Ascending aorta (tissue), 2 donors: ENCODE measurements around the gene MFAP2. TPM values are rescaled to one million over a fixed set of nuclear protein-coding genes. Genes with fewer than 3 reads are reported as not detected.

Source experiments
- DNase-seq, 2 donors: peaks; one replicate each; pipeline ENCODE4 v3.0.0-alpha.2; 2019; ENCODE audit warnings: low spot score in 2 of 2
- H3K27ac ChIP-seq, 2 donors: fragments of 200-600 bp; sonication (generic); one replicate each; pipeline ENCODE4 v1.5.1; 2016 to 2017; ENCODE audit warnings: mild to moderate bottlenecking in 1 of 2
- H3K27me3 ChIP-seq: fragments of 200-600 bp; sonication (generic); one replicate; pipeline ENCODE4 v1.5.1; 2017
- H3K36me3 ChIP-seq, 2 donors: fragments of 200-600 bp; sonication (generic); one replicate each; pipeline ENCODE4 v1.5.1; 2016
- H3K4me1 ChIP-seq, 2 donors: fragments of 200-600 bp; sonication (generic); one replicate each; pipeline ENCODE4 v1.5.1; 2016 to 2017; ENCODE audit warnings: mild to moderate bottlenecking in 1 of 2
- H3K4me3 ChIP-seq, 2 donors: fragments of 200-600 bp; sonication (generic); one replicate each; pipeline ENCODE4 v1.5.1; 2016 to 2017; ENCODE audit warnings: mild to moderate bottlenecking in 1 of 2
- H3K9me3 ChIP-seq, 2 donors: fragments of 200-600 bp; sonication (generic); one replicate each; pipeline ENCODE4 v1.5.1; 2016
- intact Hi-C: fragments of 100-400 bp; cut with DNase I; formaldehyde crosslinking; loops from one replicate; pipeline ENCODE4 v1.15.1; 2023
- total RNA-seq: library from RNA; depleted of rRNA; stranded (reverse); fragments of >200 nt; gene quantifications from one replicate; pipeline ENCODE4 v1.1.0, GENCODE V29; 2016
- TF ChIP-seq, protein P1 (sequence below), 3 experiments: fragments of 200-600 bp in 2 of 3; fragments of 450-650 bp in 1 of 3; sonication (generic) in 2 of 3; IDR thresholded peaks; one replicate each; pipeline ENCODE4 v1.5.1; 2016 to 2019; ENCODE audit warnings: antibody characterized with exemption in 3 of 3, mild to moderate bottlenecking in 1 of 3, moderate library complexity in 1 of 3

The MFAP2 gene
- total RNA-seq, 1 donor from 2014 or later = 26.3 TPM

- no peaks in the 10 kb centered on the region for H3K27me3 ChIP-seq
- intact Hi-C loops = loop anchor here (2.0 kb wide), 1 partner anchor 40 kb away; no protein-coding TSS in a partner anchor
- TF ChIP-seq, protein P1, sequence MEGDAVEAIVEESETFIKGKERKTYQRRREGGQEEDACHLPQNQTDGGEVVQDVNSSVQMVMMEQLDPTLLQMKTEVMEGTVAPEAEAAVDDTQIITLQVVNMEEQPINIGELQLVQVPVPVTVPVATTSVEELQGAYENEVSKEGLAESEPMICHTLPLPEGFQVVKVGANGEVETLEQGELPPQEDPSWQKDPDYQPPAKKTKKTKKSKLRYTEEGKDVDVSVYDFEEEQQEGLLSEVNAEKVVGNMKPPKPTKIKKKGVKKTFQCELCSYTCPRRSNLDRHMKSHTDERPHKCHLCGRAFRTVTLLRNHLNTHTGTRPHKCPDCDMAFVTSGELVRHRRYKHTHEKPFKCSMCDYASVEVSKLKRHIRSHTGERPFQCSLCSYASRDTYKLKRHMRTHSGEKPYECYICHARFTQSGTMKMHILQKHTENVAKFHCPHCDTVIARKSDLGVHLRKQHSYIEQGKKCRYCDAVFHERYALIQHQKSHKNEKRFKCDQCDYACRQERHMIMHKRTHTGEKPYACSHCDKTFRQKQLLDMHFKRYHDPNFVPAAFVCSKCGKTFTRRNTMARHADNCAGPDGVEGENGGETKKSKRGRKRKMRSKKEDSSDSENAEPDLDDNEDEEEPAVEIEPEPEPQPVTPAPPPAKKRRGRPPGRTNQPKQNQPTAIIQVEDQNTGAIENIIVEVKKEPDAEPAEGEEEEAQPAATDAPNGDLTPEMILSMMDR (IDR thresholded peaks at IDR 0.05) = no peak
- peaks cover 2 to 4% of the 10 kb centered on the region in 2 donors for H3K36me3 ChIP-seq
- peaks cover 13 to 14% of the 10 kb centered on the region in 2 donors for H3K4me1 ChIP-seq
- H3K27ac ChIP-seq = no peak overlapping the region
- DNase-seq = no peak
- no peak overlapping the region for H3K4me3 ChIP-seq
- no peaks in the 10 kb centered on the region for H3K9me3 ChIP-seq
These were observed 32.5 kb upstream of the MFAP2 start for GRCh38 chr1:17012775-17013490.

- no peak within 1 kb of the TSS for H3K27ac ChIP-seq
- no peaks in the 10 kb centered on the region for H3K36me3 ChIP-seq
- H3K9me3 ChIP-seq = no peaks in the 10 kb centered on the region
- intact Hi-C loops = loop anchor here (1.0 to 2.0 kb wide), 2 partner anchors 41 to 48 kb away; no protein-coding TSS in a partner anchor
- no peaks in the 10 kb centered on the region for H3K27me3 ChIP-seq
- TF ChIP-seq, protein P1 (IDR thresholded peaks at IDR 0.05) = no peak
- DNase-seq = peak; percentile 33 to 87
- peaks cover 13 to 14% of the 10 kb centered on the region in 2 donors for H3K4me1 ChIP-seq
- peak within 1 kb of the TSS; percentile 84 to 90 for H3K4me3 ChIP-seq
These were observed 31.3 kb upstream of the MFAP2 start, which contains the start of gene ATP13A2 for GRCh38 chr1:17011439-17012307. Gene ATP13A2, minus strand, starts transcription at chr1:17011928. Its CDS starts 190 bp downstream, at chr1:17011738.

DNA sequence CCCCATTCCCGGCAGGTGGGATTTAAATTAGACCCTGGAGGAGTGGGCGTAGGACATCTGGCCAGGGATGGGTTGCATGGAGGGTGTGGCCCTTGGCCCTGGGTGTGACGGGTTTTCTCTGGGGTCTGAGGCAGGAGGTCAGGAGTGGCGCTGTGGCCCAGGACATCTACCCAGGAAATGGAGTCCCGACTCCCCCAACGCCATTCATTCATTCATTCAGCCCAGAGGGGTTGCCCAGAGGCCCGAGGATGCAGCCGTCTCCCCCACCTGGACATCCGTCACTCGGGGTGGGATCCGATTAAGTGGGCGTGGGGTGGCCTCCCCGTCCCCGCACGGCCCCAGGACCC, 30.6 kb upstream of the MFAP2 start:
- TF ChIP-seq, protein P1 (IDR thresholded peaks at IDR 0.05) = no peak
- no peaks in the 10 kb centered on the region for H3K27me3 ChIP-seq
- no peaks in the 10 kb centered on the region for H3K9me3 ChIP-seq
- H3K4me3 ChIP-seq = peak overlapping the region; percentile 84 to 90
- peaks cover 13 to 14% of the 10 kb centered on the region in 2 donors for H3K4me1 ChIP-seq
- H3K27ac ChIP-seq = no peak overlapping the region
- intact Hi-C loops = loop anchor here (1.0 kb wide), 1 partner anchor 48 kb away; no protein-coding TSS in a partner anchor
- H3K36me3 ChIP-seq = no peaks in the 10 kb centered on the region
- DNase-seq = no peak

DNA sequence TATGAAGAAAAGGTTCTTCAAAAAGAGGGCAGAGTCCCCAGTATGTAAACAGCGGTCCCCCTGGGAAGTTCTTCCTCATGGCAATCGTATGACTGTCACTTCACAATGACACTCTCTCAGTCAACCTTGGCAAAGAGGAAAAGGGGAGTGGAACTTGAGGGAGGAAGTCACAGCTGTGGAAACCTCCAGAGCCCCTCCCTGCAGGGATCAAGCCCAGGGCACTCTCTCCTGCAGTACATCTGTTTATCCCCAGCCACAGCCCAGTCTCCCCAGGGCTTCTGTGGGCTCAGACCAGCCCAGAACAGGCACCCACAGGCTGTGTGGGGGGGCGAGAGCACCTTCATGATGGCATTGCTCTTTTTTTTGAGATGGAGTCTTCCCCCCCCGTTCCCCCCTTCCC, 29.3 kb upstream of the MFAP2 start:
- H3K9me3 ChIP-seq = no peaks in the 10 kb centered on the region
- peaks cover 8 to 10% of the 10 kb centered on the region in 2 donors for H3K36me3 ChIP-seq
- no peak overlapping the region for H3K27ac ChIP-seq
- TF ChIP-seq, protein P1 (IDR thresholded peaks at IDR 0.05) = no peak
- DNase-seq = no peak
- peaks cover 13 to 14% of the 10 kb centered on the region in 2 donors for H3K4me1 ChIP-seq
- intact Hi-C loops = no loop called here
- H3K27me3 ChIP-seq = no peaks in the 10 kb centered on the region
- no peak overlapping the region for H3K4me3 ChIP-seq

- H3K27ac ChIP-seq = no peak overlapping the region
- H3K4me3 ChIP-seq = no peak overlapping the region
- TF ChIP-seq, protein P1 (IDR thresholded peaks at IDR 0.05) = no peak
- H3K9me3 ChIP-seq = no peaks in the 10 kb centered on the region
- intact Hi-C loops = no loop called here
- peaks cover 16 to 23% of the 10 kb centered on the region in 2 donors for H3K36me3 ChIP-seq
- H3K4me1 ChIP-seq = peaks cover 13 to 14% of the 10 kb centered on the region in 2 donors
- no peak for DNase-seq
- H3K27me3 ChIP-seq = no peaks in the 10 kb centered on the region
These were observed 27.9 kb upstream of the MFAP2 start for GRCh38 chr1:17008208-17008855.
